Kidney epithelial cell (primary cell): ENCODE measurements around the gene MCM9. TPM values are rescaled to one million over a fixed set of nuclear protein-coding genes. Genes with fewer than 3 reads are reported as not detected.

Experiments used
- DNase-seq: peaks from one replicate; pipeline ENCODE4 v3.0.0-alpha.2; 2010; ENCODE audit warnings: low read depth
- H3K27me3 ChIP-seq: 2 replicates; pipeline ENCODE4 v1.6.0; 2011; ENCODE audit warnings: low read length; ENCODE audit not compliant: control insufficient read depth, insufficient read depth
- H3K36me3 ChIP-seq: 2 replicates; pipeline ENCODE4 v1.5.1; 2011; ENCODE audit warnings: low read length; ENCODE audit not compliant: control insufficient read depth, insufficient read depth
- H3K4me3 ChIP-seq: 2 replicates; pipeline ENCODE4 v1.5.1; 2011; ENCODE audit warnings: low read depth, mild to moderate bottlenecking, control low read depth, low read length
- total RNA-seq: library from RNA; depleted of rRNA; stranded (reverse); fragments of >200 nt; gene quantifications from 2 replicates; pipeline ENCODE4 v1.2.3, GENCODE V29; 2015
- TF ChIP-seq, protein P1 (sequence below): IDR thresholded peaks from 2 replicates; pipeline ENCODE4 v1.5.1; 2011; ENCODE audit warnings: mild to moderate bottlenecking, moderate library complexity, low read length, control low read depth, inconsistent platforms; ENCODE audit not compliant: insufficient read depth, poor library complexity, severe bottlenecking

Gene MCM9
- total RNA-seq, 1 donor from 2014 or later: 14.2 TPM

DNA sequence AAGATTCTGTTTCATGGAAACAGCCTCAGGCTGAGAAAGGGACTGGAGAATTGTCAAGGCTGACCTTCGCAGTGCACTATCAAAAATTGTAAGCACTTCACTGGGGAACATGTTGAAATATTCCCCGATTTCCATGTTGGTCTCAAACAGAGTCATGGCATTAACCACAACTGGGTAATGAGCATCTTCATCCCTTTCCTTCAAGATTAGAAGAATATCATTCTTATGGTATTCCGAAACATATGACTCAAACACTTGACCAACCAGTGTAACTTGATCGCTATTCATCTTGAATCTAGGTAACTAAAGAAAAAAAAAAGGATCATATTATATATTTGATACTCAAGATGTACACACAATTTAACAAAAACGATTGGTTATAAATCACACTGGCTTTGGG lies 3.5 kb downstream of the MCM9 start:
- Histone ChIP-seq H3K27me3 (no peaks in the 10 kb centered on the region), H3K4me3 (no peak overlapping the region), H3K36me3 (no peaks in the 10 kb centered on the region)
- DNase-seq: no peak
- TF ChIP-seq, protein P1, sequence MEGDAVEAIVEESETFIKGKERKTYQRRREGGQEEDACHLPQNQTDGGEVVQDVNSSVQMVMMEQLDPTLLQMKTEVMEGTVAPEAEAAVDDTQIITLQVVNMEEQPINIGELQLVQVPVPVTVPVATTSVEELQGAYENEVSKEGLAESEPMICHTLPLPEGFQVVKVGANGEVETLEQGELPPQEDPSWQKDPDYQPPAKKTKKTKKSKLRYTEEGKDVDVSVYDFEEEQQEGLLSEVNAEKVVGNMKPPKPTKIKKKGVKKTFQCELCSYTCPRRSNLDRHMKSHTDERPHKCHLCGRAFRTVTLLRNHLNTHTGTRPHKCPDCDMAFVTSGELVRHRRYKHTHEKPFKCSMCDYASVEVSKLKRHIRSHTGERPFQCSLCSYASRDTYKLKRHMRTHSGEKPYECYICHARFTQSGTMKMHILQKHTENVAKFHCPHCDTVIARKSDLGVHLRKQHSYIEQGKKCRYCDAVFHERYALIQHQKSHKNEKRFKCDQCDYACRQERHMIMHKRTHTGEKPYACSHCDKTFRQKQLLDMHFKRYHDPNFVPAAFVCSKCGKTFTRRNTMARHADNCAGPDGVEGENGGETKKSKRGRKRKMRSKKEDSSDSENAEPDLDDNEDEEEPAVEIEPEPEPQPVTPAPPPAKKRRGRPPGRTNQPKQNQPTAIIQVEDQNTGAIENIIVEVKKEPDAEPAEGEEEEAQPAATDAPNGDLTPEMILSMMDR: no peak

DNA sequence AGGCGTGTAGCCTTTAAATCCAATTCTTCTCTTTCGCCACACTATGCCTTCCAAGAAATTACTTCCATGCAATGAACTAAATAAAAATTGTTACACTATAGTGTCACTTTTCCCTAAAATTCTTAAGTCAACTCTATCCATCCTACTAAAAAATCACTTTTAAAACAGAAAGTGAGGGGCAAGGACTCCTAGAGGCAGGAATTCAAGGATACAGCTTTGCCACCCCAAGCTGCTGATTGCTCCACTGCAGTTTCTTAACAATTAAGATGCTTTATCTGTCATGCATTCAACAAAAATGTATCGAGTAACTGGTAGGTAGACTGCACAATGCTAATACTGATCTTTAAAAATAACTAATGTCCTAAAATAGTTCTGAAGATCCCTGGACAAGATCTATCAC lies 4.3 kb downstream of the MCM9 start:
- H3K36me3 ChIP-seq: no peaks in the 10 kb centered on the region
- no peak overlapping the region for H3K4me3 ChIP-seq
- TF ChIP-seq, protein P1: no peak
- no peak for DNase-seq
- H3K27me3 ChIP-seq: no peaks in the 10 kb centered on the region

DNA sequence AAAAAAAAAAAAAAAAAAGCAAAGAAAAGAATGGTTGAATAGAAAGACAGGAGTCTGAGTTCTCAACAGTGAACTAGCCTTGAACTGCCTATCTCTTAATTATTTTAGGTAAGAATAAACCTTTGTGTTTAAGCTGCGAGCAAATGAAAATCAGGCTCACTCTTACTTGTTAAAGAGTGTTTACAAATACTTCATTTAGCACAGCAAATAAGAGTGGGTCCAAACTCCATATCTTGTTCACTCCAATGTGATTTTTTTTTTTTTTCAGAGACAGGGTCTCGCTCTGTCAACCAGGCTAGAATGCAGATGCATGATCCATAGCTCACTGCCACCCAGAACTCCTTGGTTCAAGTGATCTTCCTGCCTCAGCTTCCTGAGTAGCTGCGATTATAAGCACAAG lies 11.9 kb downstream of the MCM9 start:
- Histone ChIP-seq H3K27me3 (no peaks in the 10 kb centered on the region), H3K4me3 (no peak overlapping the region), H3K36me3 (no peaks in the 10 kb centered on the region)
- TF ChIP-seq, protein P1: no peak
- no peak for DNase-seq

GRCh38 chr6:118921084-118921483 lies 13.9 kb downstream of the MCM9 start:
- Histone ChIP-seq H3K27me3 (no peaks in the 10 kb centered on the region), H3K4me3 (no peak overlapping the region), H3K36me3 (no peaks in the 10 kb centered on the region)
- no peak for DNase-seq
- TF ChIP-seq, protein P1: no peak

DNA sequence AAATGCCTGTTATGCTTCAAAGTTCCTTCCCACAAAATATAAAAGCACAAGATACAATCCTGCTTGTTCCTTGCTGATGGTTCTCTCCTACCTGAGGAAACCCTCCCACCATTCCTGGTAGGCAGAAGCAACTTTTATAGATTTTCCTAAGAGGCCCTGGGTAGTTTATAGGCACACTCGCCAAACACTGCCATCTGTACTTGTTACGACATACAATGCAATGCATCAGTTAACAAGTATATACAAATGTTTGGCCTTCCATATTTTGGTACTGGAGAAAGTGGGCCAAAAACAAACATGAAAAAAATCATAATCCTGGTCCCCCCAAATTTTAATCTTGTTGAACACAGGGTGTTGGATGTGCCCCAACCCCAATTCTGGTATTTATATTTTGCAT lies 16.6 kb downstream of the MCM9 start:
- H3K27me3 ChIP-seq: no peaks in the 10 kb centered on the region
- TF ChIP-seq, protein P1: no peak
- no peak for DNase-seq
- H3K4me3 ChIP-seq: no peak overlapping the region
- H3K36me3 ChIP-seq: no peaks in the 10 kb centered on the region

DNA sequence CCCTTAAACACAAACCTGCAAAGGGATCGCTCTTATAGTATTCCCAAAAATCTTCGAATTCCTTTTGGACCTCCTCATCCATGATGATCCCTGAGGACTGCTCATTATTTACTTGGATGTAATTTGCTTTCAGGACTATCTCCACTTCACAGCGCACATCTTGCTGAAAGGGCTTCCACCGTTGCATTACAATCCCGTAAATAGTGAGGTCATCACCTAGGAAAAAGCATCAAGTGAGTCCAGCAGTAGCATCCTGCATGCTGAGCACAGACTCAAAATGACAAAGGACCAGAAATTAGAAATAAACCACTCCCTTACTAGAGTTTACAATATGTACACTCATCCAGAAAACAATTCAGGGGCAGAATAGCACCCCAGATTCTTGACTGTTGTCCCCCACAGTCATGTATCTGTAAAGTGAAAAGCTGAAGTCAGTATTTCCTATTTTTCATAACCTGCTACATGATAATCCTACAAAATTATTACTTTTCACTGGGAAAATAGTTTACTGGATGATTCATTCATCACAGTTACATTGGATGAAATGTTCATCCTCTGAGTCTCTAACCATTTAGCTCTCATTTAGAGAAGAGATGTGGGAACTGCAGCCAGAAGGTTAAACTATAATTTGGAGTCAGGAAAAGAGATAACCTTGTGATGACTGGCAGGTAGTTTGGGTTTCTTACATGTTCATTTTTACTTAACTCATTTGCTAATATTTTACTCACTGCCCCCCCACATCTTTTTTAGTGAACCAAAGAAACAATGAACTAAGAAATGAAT lies 17.2 kb downstream of the MCM9 start:
- Histone ChIP-seq H3K36me3 (no peaks in the 10 kb centered on the region), H3K4me3 (no peak overlapping the region), H3K27me3 (no peaks in the 10 kb centered on the region)
- DNase-seq: no peak
- TF ChIP-seq, protein P1: no peak
